GM12873 (cell line): Measurements from ENCODE around the gene GOLGA8B.

Experiments
- CTCF ChIP-seq: IDR thresholded peaks from 2 replicates; pipeline ENCODE4 v1.5.1; 2012; ENCODE audit warnings: low read depth, mild to moderate bottlenecking, moderate library complexity, low read length, control low read depth; ENCODE audit not compliant: insufficient read depth; ENCODE audit errors: missing control alignments

The GOLGA8B gene

GRCh38 chr15:34607832-34608231 is 24.4 kb upstream of the GOLGA8B start:
- no peak for TF ChIP-seq CTCF

- TF ChIP-seq CTCF = no peak
Observed at GRCh38 chr15:34606545-34606944, 23.1 kb upstream of the GOLGA8B start.

- TF ChIP-seq CTCF = no peak
Observed at GRCh38 chr15:34606131-34606530, 22.7 kb upstream of the GOLGA8B start.

GRCh38 chr15:34603095-34603494 is 19.6 kb upstream of the GOLGA8B start:
- no peak for TF ChIP-seq CTCF

GRCh38 chr15:34600923-34601322 is 17.5 kb upstream of the GOLGA8B start:
- TF ChIP-seq CTCF = no peak

GRCh38 chr15:34598799-34599585 is 15.5 kb upstream of the GOLGA8B start:
- TF ChIP-seq CTCF = no peak

- no peak for TF ChIP-seq CTCF
Observed at GRCh38 chr15:34597316-34597715, 13.9 kb upstream of the GOLGA8B start.
